ENCODE measurements around the gene EFNB1.

DNA sequence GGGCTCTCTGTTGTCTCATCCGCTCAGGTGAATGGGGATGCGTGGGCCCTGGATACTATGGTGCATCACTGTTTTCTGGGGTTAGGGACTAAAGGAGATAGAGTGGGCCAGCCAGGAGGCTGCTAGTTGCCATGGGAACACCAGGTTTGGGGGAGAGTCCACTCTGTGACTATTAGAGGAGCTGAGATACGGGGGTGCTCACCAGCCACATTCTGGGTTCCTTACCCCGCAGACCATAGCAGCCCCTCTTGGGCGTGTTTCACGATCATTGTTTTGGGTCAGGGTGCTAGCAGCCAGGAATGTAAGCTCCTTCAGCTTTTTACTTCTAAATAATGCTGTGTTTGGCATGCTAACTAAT, 4.6 kb downstream of the EFNB1 start:
- TF ChIP-seq, protein P1, sequence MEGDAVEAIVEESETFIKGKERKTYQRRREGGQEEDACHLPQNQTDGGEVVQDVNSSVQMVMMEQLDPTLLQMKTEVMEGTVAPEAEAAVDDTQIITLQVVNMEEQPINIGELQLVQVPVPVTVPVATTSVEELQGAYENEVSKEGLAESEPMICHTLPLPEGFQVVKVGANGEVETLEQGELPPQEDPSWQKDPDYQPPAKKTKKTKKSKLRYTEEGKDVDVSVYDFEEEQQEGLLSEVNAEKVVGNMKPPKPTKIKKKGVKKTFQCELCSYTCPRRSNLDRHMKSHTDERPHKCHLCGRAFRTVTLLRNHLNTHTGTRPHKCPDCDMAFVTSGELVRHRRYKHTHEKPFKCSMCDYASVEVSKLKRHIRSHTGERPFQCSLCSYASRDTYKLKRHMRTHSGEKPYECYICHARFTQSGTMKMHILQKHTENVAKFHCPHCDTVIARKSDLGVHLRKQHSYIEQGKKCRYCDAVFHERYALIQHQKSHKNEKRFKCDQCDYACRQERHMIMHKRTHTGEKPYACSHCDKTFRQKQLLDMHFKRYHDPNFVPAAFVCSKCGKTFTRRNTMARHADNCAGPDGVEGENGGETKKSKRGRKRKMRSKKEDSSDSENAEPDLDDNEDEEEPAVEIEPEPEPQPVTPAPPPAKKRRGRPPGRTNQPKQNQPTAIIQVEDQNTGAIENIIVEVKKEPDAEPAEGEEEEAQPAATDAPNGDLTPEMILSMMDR (conservative IDR thresholded peaks at IDR 0.05; ENCODE audit: low read depth, low read length), result no peak
- TF ChIP-seq EZH2 (IDR thresholded peaks at IDR 0.05; ENCODE audit: borderline replicate concordance, low read depth, low read length, poor library complexity, severe bottlenecking), result no peak

Measured in A673 (cell line).